HG02642 (cell line): Measurements from ENCODE around the gene SYT15.

Experiments
- ATAC-seq: cut with Tn5 transposase; IDR thresholded peaks from one replicate; pipeline ENCODE4 v1.9.1; 2021; ENCODE audit warnings: mild to moderate bottlenecking; ENCODE audit not compliant: unreplicated experiment, poor library complexity

Gene SYT15

GRCh38 chr10:46544989-46545791 is 33.7 kb upstream of the SYT15 start:
- no peak for ATAC-seq

GRCh38 chr10:46545861-46546590 is 32.9 kb upstream of the SYT15 start:
- ATAC-seq: no peak

GRCh38 chr10:46546591-46547540 is 32.1 kb upstream of the SYT15 start:
- ATAC-seq: no peak

- ATAC-seq: no peak
Observed at GRCh38 chr10:46547541-46548497, 31.1 kb upstream of the SYT15 start.

- no peak for ATAC-seq
Observed at GRCh38 chr10:46548498-46549090, 30.3 kb upstream of the SYT15 start.

- ATAC-seq: no peak
Observed at GRCh38 chr10:46549171-46550075, 29.5 kb upstream of the SYT15 start.

GRCh38 chr10:46550076-46550790 is 28.7 kb upstream of the SYT15 start:
- ATAC-seq: no peak

GRCh38 chr10:46550795-46551700 is 27.9 kb upstream of the SYT15 start:
- no peak for ATAC-seq

GRCh38 chr10:46551701-46552525 is 27.0 kb upstream of the SYT15 start:
- ATAC-seq: no peak

GRCh38 chr10:46552526-46553237 is 26.2 kb upstream of the SYT15 start:
- no peak for ATAC-seq

- no peak for ATAC-seq
Observed at GRCh38 chr10:46553238-46554049, 25.5 kb upstream of the SYT15 start.

GRCh38 chr10:46554166-46554781 is 24.7 kb upstream of the SYT15 start:
- no peak for ATAC-seq

- ATAC-seq: no peak
Observed at GRCh38 chr10:46555366-46555712, 23.6 kb upstream of the SYT15 start.
